SU-DHL-6 (cell line): Measurements from ENCODE around the gene SGCD.

Experiments
- H2AFZ ChIP-seq: fragments of 200-600 bp; sonication (generic); 2 replicates; pipeline ENCODE4 v1.6.1; 2014; ENCODE audit warnings: low read depth, mild to moderate bottlenecking, moderate library complexity, mixed read lengths, antibody characterized with exemption, low read length; ENCODE audit not compliant: severe bottlenecking
- H3F3A ChIP-seq: fragments of 200-600 bp; shearing (Covaris generic); 2 replicates; pipeline ENCODE4 v1.6.0; 2016; ENCODE audit warnings: antibody characterized with exemption, mild to moderate bottlenecking; ENCODE audit not compliant: insufficient read depth
- H3K27ac ChIP-seq: fragments of 200-600 bp; sonication (generic); 2 replicates; pipeline ENCODE4 v1.5.1; 2016; ENCODE audit warnings: low read depth, mild to moderate bottlenecking, low read length, moderate library complexity, mixed read lengths
- H3K27me3 ChIP-seq: fragments of 200-600 bp; sonication (generic), shearing (Covaris generic); 2 replicates; pipeline ENCODE4 v1.6.0; 2014; ENCODE audit warnings: mild to moderate bottlenecking, low read length
- H3K36me3 ChIP-seq: fragments of 200-600 bp; sonication (generic); 2 replicates; pipeline ENCODE4 v1.6.1; 2014; ENCODE audit warnings: mild to moderate bottlenecking, low read length, mixed read lengths
- H3K4me2 ChIP-seq: fragments of 300-600, 200-600 bp; shearing (Covaris generic), sonication (generic); 2 replicates; pipeline ENCODE4 v1.6.0; 2014; ENCODE audit warnings: low read length, low read depth, mild to moderate bottlenecking; ENCODE audit not compliant: poor library complexity, severe bottlenecking
- H3K4me3 ChIP-seq: fragments of 200-600 bp; sonication (generic); 2 replicates; pipeline ENCODE4 v1.5.1; 2014; ENCODE audit warnings: antibody characterized with exemption, low read length, mild to moderate bottlenecking, mixed read lengths; ENCODE audit not compliant: insufficient read depth, poor library complexity, severe bottlenecking
- H3K79me2 ChIP-seq: fragments of 200-600 bp; sonication (generic); 2 replicates; pipeline ENCODE4 v1.6.1; 2014; ENCODE audit warnings: mild to moderate bottlenecking, low read length, moderate library complexity; ENCODE audit not compliant: insufficient read depth
- H3K9ac ChIP-seq: fragments of 200-600 bp; sonication (generic); 2 replicates; pipeline ENCODE4 v1.7.0; 2014; ENCODE audit warnings: mild to moderate bottlenecking, low read length
- H3K9me2 ChIP-seq: fragments of 200-600 bp; sonication (generic); replicated peaks from 2 replicates; pipeline ENCODE4 v1.6.1; 2014; ENCODE audit warnings: low read length; ENCODE audit not compliant: insufficient read depth
- H3K9me3 ChIP-seq: fragments of 200-600 bp; sonication (generic); 2 replicates; pipeline ENCODE4 v1.6.1; 2014; ENCODE audit warnings: low read length, mixed read lengths; ENCODE audit not compliant: insufficient read depth
- H4K20me1 ChIP-seq: fragments of 200-600 bp; sonication (generic); 2 replicates; pipeline ENCODE4 v1.6.1; 2014; ENCODE audit warnings: low read depth, mild to moderate bottlenecking, antibody characterized with exemption, low read length, moderate library complexity, mixed read lengths
- EZH2phosphoT487 ChIP-seq: fragments of 200-600 bp; sonication (generic), shearing (Covaris generic); conservative IDR thresholded peaks from 2 replicates; pipeline ENCODE4 v1.6.1; 2018; ENCODE audit warnings: mild to moderate bottlenecking, antibody characterized with exemption, low read length, moderate library complexity, mixed read lengths
- TF ChIP-seq, protein P1 (sequence below): fragments of 200-600 bp; sonication (generic); IDR thresholded peaks from one replicate; pipeline ENCODE4 v1.5.1; 2017; ENCODE audit warnings: antibody characterized with exemption, mild to moderate bottlenecking, low read length, moderate library complexity; ENCODE audit not compliant: insufficient read depth, poor library complexity, severe bottlenecking

Gene SGCD

GRCh38 chr5:156695774-156696173 lies 368.8 kb downstream of the SGCD start:
- Histone ChIP-seq H3K4me2 (no peak overlapping the region), H3K9me2 (no peaks in the 10 kb centered on the region), H3K79me2 (no peaks in the 10 kb centered on the region), H3K36me3 (no peaks in the 10 kb centered on the region), H3K9ac (no peak overlapping the region), H2AFZ (no peak overlapping the region), H3K4me3 (no peak overlapping the region), H3K27ac (no peak overlapping the region), H4K20me1 (no peaks in the 10 kb centered on the region), H3K27me3 (no peaks in the 10 kb centered on the region), H3F3A (no peaks in the 10 kb centered on the region), H3K9me3 (no peaks in the 10 kb centered on the region)
- TF ChIP-seq, protein P1, sequence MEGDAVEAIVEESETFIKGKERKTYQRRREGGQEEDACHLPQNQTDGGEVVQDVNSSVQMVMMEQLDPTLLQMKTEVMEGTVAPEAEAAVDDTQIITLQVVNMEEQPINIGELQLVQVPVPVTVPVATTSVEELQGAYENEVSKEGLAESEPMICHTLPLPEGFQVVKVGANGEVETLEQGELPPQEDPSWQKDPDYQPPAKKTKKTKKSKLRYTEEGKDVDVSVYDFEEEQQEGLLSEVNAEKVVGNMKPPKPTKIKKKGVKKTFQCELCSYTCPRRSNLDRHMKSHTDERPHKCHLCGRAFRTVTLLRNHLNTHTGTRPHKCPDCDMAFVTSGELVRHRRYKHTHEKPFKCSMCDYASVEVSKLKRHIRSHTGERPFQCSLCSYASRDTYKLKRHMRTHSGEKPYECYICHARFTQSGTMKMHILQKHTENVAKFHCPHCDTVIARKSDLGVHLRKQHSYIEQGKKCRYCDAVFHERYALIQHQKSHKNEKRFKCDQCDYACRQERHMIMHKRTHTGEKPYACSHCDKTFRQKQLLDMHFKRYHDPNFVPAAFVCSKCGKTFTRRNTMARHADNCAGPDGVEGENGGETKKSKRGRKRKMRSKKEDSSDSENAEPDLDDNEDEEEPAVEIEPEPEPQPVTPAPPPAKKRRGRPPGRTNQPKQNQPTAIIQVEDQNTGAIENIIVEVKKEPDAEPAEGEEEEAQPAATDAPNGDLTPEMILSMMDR = no peak
- TF ChIP-seq EZH2phosphoT487 = no peak

- no peaks in the 10 kb centered on the region for H3K27me3 ChIP-seq
- no peak overlapping the region for H3K4me2 ChIP-seq
- H3K36me3 ChIP-seq = no peaks in the 10 kb centered on the region
- H3K79me2 ChIP-seq = no peaks in the 10 kb centered on the region
- H4K20me1 ChIP-seq = no peaks in the 10 kb centered on the region
- no peak overlapping the region for H3K9ac ChIP-seq
- no peak overlapping the region for H3K27ac ChIP-seq
- H2AFZ ChIP-seq = no peak overlapping the region
- H3K9me2 ChIP-seq = no peaks in the 10 kb centered on the region
- no peaks in the 10 kb centered on the region for H3F3A ChIP-seq
- H3K4me3 ChIP-seq = no peak overlapping the region
- TF ChIP-seq EZH2phosphoT487 = no peak
- TF ChIP-seq, protein P1 = no peak
- no peaks in the 10 kb centered on the region for H3K9me3 ChIP-seq
Observed at GRCh38 chr5:156698323-156698722, 371.4 kb downstream of the SGCD start.

- Histone ChIP-seq H4K20me1 (no peaks in the 10 kb centered on the region), H3F3A (no peaks in the 10 kb centered on the region), H3K9me2 (no peaks in the 10 kb centered on the region), H3K36me3 (no peaks in the 10 kb centered on the region), H3K9ac (no peak overlapping the region), H3K9me3 (no peaks in the 10 kb centered on the region), H3K27me3 (no peaks in the 10 kb centered on the region), H3K27ac (no peak overlapping the region), H2AFZ (no peak overlapping the region), H3K79me2 (no peaks in the 10 kb centered on the region), H3K4me3 (no peak overlapping the region), H3K4me2 (no peak overlapping the region)
- TF ChIP-seq, protein P1 = no peak
- TF ChIP-seq EZH2phosphoT487 = no peak
Observed at GRCh38 chr5:156699147-156699546, 372.2 kb downstream of the SGCD start.

- H3K27me3 ChIP-seq = no peaks in the 10 kb centered on the region
- no peaks in the 10 kb centered on the region for H3K79me2 ChIP-seq
- H3K36me3 ChIP-seq = no peaks in the 10 kb centered on the region
- H3K27ac ChIP-seq = no peak overlapping the region
- no peak overlapping the region for H3K4me2 ChIP-seq
- no peak overlapping the region for H2AFZ ChIP-seq
- no peak overlapping the region for H3K4me3 ChIP-seq
- no peaks in the 10 kb centered on the region for H4K20me1 ChIP-seq
- no peaks in the 10 kb centered on the region for H3F3A ChIP-seq
- no peaks in the 10 kb centered on the region for H3K9me2 ChIP-seq
- no peaks in the 10 kb centered on the region for H3K9me3 ChIP-seq
- TF ChIP-seq EZH2phosphoT487 = no peak
- TF ChIP-seq, protein P1 = no peak
- H3K9ac ChIP-seq = no peak overlapping the region
Observed at GRCh38 chr5:156704139-156704538, 377.2 kb downstream of the SGCD start.
